ENCODE results near the gene CWF19L2.

GRCh38 chr11:107354780-107355179 lies 102.8 kb downstream of the CWF19L2 start:
- TF ChIP-seq CTCF (conservative IDR thresholded peaks at IDR 0.05 in 1 of 2, IDR thresholded peaks at IDR 0.05 in 1 of 2; ENCODE audit: low read depth in 1 of 2, low read length in 2 of 2) (no peak), EZH2 (IDR thresholded peaks at IDR 0.05; ENCODE audit: low read length, missing control alignments) (no peak)
